ENCODE results near the gene KCNQ1.

KCNQ1 gene

GRCh38 chr11:2652333-2653197, 207.8 kb downstream of the KCNQ1 start:
- no peak for DNase-seq (ENCODE audit: low read depth)
- TF ChIP-seq, protein P1, sequence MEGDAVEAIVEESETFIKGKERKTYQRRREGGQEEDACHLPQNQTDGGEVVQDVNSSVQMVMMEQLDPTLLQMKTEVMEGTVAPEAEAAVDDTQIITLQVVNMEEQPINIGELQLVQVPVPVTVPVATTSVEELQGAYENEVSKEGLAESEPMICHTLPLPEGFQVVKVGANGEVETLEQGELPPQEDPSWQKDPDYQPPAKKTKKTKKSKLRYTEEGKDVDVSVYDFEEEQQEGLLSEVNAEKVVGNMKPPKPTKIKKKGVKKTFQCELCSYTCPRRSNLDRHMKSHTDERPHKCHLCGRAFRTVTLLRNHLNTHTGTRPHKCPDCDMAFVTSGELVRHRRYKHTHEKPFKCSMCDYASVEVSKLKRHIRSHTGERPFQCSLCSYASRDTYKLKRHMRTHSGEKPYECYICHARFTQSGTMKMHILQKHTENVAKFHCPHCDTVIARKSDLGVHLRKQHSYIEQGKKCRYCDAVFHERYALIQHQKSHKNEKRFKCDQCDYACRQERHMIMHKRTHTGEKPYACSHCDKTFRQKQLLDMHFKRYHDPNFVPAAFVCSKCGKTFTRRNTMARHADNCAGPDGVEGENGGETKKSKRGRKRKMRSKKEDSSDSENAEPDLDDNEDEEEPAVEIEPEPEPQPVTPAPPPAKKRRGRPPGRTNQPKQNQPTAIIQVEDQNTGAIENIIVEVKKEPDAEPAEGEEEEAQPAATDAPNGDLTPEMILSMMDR (IDR thresholded peaks at IDR 0.05; ENCODE audit: low read depth, low read length, missing control alignments): no peak
- in situ Hi-C loops (cut with HindIII; ENCODE audit: low sequenced_read_pairs): loop anchor here (5.0 to 25.0 kb wide), 3 partner anchors 45 to 210 kb away; no protein-coding TSS in a partner anchor
- H3K4me3 ChIP-seq (ENCODE audit: low read depth, low read length): no peak overlapping the region

DNA sequence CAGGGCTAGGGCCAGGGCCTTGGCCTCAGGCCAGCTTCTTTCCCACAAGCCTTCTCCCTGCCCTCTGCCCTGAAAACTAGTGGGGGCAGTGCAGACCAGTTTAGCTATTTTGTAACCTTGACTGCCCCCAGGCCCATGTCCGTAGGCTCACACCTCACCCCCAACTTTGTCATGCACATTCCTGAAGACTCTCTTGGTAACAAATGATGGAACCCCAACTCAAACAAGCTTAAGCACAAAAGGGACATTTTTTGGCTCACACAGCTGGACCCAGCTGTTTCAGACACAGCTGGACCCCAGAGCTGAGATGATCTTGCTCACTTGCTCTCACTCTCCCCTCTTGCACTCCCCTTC, 208.4 kb downstream of the KCNQ1 start:
- DNase-seq (ENCODE audit: low read depth): no peak
- TF ChIP-seq, protein P1 (IDR thresholded peaks at IDR 0.05; ENCODE audit: low read depth, low read length, missing control alignments): no peak
- H3K4me3 ChIP-seq (ENCODE audit: low read depth, low read length): no peak overlapping the region
- in situ Hi-C loops (cut with HindIII; ENCODE audit: low sequenced_read_pairs): loop anchor here (5.0 to 25.0 kb wide), 3 partner anchors 46 to 209 kb away; no protein-coding TSS in a partner anchor

GRCh38 chr11:2653930-2654739, 209.3 kb downstream of the KCNQ1 start:
- DNase-seq (ENCODE audit: low read depth): no peak

DNA sequence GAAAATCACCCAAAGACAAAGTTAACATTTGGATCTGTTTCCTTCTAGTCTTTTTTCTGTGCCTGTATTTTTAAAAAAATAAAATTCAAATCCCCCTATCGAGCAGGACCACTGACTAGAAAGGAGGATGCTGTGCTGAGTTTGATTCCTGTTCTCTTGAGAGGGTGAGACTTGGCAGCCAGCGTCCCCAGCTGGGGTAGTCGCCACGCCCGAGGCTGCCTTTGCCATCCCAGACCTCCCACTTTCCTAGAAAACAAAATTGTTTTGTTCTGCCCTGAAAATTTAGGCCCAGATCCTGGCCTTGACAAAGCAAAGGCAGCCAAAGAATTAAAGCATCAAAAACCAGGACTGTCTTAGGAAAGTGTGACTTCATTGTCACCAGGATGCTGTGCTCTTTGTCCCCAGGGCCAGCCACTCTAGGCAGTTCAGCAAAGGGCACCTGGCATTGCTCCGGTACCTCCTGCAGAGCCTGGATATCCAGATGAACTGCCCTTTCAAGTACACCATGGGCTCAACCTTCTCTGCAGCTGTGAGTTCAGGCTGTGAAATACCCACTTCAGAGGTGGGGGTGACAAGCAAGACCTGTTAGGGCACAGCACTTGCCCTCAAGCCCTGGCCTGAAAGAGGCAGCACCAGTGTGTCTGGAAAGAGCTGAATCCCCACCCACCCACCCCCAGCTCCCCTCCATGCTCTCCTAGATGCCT, 210.4 kb downstream of the KCNQ1 start:
- in situ Hi-C loops (cut with HindIII; ENCODE audit: low sequenced_read_pairs): loop anchor here (25.0 kb wide), 1 partner anchor 207 kb away; no protein-coding TSS in a partner anchor
- DNase-seq (ENCODE audit: low read depth): no peak
- TF ChIP-seq, protein P1 (IDR thresholded peaks at IDR 0.05; ENCODE audit: low read depth, low read length, missing control alignments): no peak
- H3K4me3 ChIP-seq (ENCODE audit: low read depth, low read length): no peak overlapping the region

More at GRCh38 chr11:2653930-2654739, 209.3 kb downstream of the KCNQ1 start:
- no peak overlapping the region for H3K4me3 ChIP-seq (ENCODE audit: low read depth, low read length)
- in situ Hi-C loops (cut with HindIII; ENCODE audit: low sequenced_read_pairs): loop anchor here (5.0 to 25.0 kb wide), 3 partner anchors 47 to 208 kb away; no protein-coding TSS in a partner anchor
- TF ChIP-seq, protein P1 (IDR thresholded peaks at IDR 0.05; ENCODE audit: low read depth, low read length, missing control alignments): no peak

- H3K4me3 ChIP-seq (ENCODE audit: low read depth, low read length): no peak overlapping the region
- in situ Hi-C loops (cut with HindIII; ENCODE audit: low sequenced_read_pairs): loop anchor here (25.0 kb wide), 1 partner anchor 206 kb away; no protein-coding TSS in a partner anchor
- TF ChIP-seq, protein P1 (IDR thresholded peaks at IDR 0.05; ENCODE audit: low read depth, low read length, missing control alignments): no peak
- peak; percentile 24 for DNase-seq (ENCODE audit: low read depth)
Observed at GRCh38 chr11:2655834-2656622, 211.2 kb downstream of the KCNQ1 start.

Measured in astrocyte of the cerebellum (primary cell).